GM12878 (cell line): ENCODE results near the gene PADI4. TPM values are rescaled to one million over a fixed set of nuclear protein-coding genes. Genes with fewer than 3 reads are reported as not detected.

Source experiments
- ATAC-seq: fragments of 200-7000 bp; cut with Tn5 transposase; 3 replicates; pipeline ENCODE4 v1.9.1; 2020; ENCODE audit warnings: mild to moderate bottlenecking, moderate library complexity
- BruUV-seq: library from RNA; stranded (reverse); fragments of 400-500 nt; replicated peaks from 2 replicates; lab custom pipeline; 2021; lab: Mats Ljungman, UMichigan
- CTCF ChIA-PET: fragments of 300-600 bp; sonication (Branson Sonifier 250); formaldehyde crosslinking; extraction: SDS; loops from one replicate; lab custom pipeline; 2021; ENCODE audit warnings: inconsistent platforms; lab: Yijun Ruan, JAX
- POLR2A ChIA-PET: fragments of 350-600 bp; formaldehyde crosslinking; extraction: SDS; loops from one replicate; lab custom pipeline; 2021; ENCODE audit warnings: inconsistent platforms; lab: Charles Lee
- RAD21 ChIA-PET: fragments of 300-600 bp; sonication (Branson Sonifier 250); formaldehyde crosslinking; loops from one replicate; lab custom pipeline; 2023; ENCODE audit warnings: antibody characterized with exemption; ENCODE audit not compliant: unreplicated experiment; lab: Charles Lee
- SMC1A ChIA-PET: fragments of 300-600 bp; sonication (Branson Sonifier 250); formaldehyde crosslinking; loops from one replicate; lab custom pipeline; 2023; ENCODE audit not compliant: unreplicated experiment, uncharacterized antibody; lab: Charles Lee
- DNase-seq: peaks from one replicate; pipeline ENCODE4 v3.0.0-alpha.2; 2011; ENCODE audit warnings: low read depth, low spot score
- FAIRE-seq: peaks from 3 replicates; lab custom pipeline; 2011; peaks lifted over from hg19 to GRCh38; lab: Jason Lieb, UNC
- H2AFZ ChIP-seq: 2 replicates; pipeline ENCODE4 v1.6.0; 2011; ENCODE audit warnings: low read depth, low read length, control low read depth; ENCODE audit not compliant: control insufficient read depth
- H3K27ac ChIP-seq: 2 replicates; pipeline ENCODE4 v1.5.1; 2011; ENCODE audit warnings: control low read depth; ENCODE audit not compliant: control insufficient read depth, insufficient read depth
- H3K27me3 ChIP-seq, 2 experiments: replicated peaks in 1 of 2; 2 replicates each; pipeline versions ENCODE4 v1.6.0 to v1.6.1; 2011; ENCODE audit warnings: low read length in 1 of 2; ENCODE audit not compliant: control insufficient read depth in 2 of 2, insufficient read depth in 2 of 2
- H3K36me3 ChIP-seq, 2 experiments: 2 replicates each; pipeline ENCODE4 v1.5.1; 2011; ENCODE audit warnings: low read length in 1 of 2; ENCODE audit not compliant: control insufficient read depth in 2 of 2, insufficient read depth in 2 of 2
- H3K4me1 ChIP-seq: 2 replicates; pipeline ENCODE4 v1.6.1; 2011; ENCODE audit warnings: mild to moderate bottlenecking, low read length, moderate library complexity, mixed read lengths; ENCODE audit not compliant: control insufficient read depth, insufficient read depth
- H3K4me2 ChIP-seq: 2 replicates; pipeline ENCODE4 v1.6.0; 2011; ENCODE audit warnings: control low read depth; ENCODE audit not compliant: control insufficient read depth, insufficient read depth
- H3K4me3 ChIP-seq: fragments of 200-600 bp; sonication (generic); 2 replicates; pipeline ENCODE4 v1.5.1; 2016
- H3K79me2 ChIP-seq: 2 replicates; pipeline ENCODE4 v1.6.0; 2011; ENCODE audit warnings: low read length; ENCODE audit not compliant: control insufficient read depth, insufficient read depth
- H3K9ac ChIP-seq: 2 replicates; pipeline ENCODE4 v1.8.0; 2011; ENCODE audit warnings: low read length, control low read depth, mixed read lengths; ENCODE audit not compliant: control insufficient read depth, insufficient read depth
- H3K9me3 ChIP-seq: replicated peaks from 3 replicates; pipeline ENCODE4 v1.5.1; 2011; ENCODE audit warnings: mild to moderate bottlenecking, low read length; ENCODE audit not compliant: control insufficient read depth, insufficient read depth
- H4K20me1 ChIP-seq: 2 replicates; pipeline ENCODE4 v1.6.0; 2011; ENCODE audit not compliant: control insufficient read depth, insufficient read depth
- HDAC2 ChIP-seq: fragments of 200-600 bp; sonication (generic); IDR thresholded peaks from 2 replicates; pipeline ENCODE4 v1.6.1; 2017
- HDAC6 ChIP-seq: fragments of 200-600 bp; sonication (generic); IDR thresholded peaks from one replicate; pipeline ENCODE4 v1.8.0; 2017; ENCODE audit warnings: antibody characterized with exemption; ENCODE audit not compliant: unreplicated experiment
- HDGF ChIP-seq: fragments of 450-650 bp; IDR thresholded peaks from 2 replicates; pipeline ENCODE4 v1.6.1; 2016; ENCODE audit warnings: antibody characterized with exemption
- JUND ChIP-seq: IDR thresholded peaks from 2 replicates; pipeline ENCODE4 v1.6.1; 2012; ENCODE audit warnings: low read depth, mild to moderate bottlenecking, low read length, improper control_type of control experiment, moderate library complexity
- LARP7 ChIP-seq: fragments of 450-650 bp; IDR thresholded peaks from 2 replicates; pipeline ENCODE4 v1.6.1; 2017; ENCODE audit warnings: mild to moderate bottlenecking
- MTA3 ChIP-seq: IDR thresholded peaks from 2 replicates; pipeline ENCODE4 v1.6.1; 2012; ENCODE audit warnings: low read length, inconsistent platforms, borderline replicate concordance
- NFYB ChIP-seq: IDR thresholded peaks from 2 replicates; pipeline ENCODE4 v1.6.1; 2011; ENCODE audit warnings: low read depth, mild to moderate bottlenecking, low read length, improper control_type of control experiment, moderate library complexity; ENCODE audit not compliant: insufficient read depth
- NR2F1 ChIP-seq: fragments of 450-650 bp; conservative IDR thresholded peaks from 2 replicates; pipeline ENCODE4 v1.6.1; 2017; ENCODE audit warnings: mild to moderate bottlenecking
- RBBP5 ChIP-seq: fragments of 200-600 bp; sonication (generic); conservative IDR thresholded peaks from 2 replicates; pipeline ENCODE4 v1.6.1; 2016
- RELA ChIP-seq: fragments of 450-650 bp; IDR thresholded peaks from 2 replicates; pipeline ENCODE4 v1.8.0; 2014; ENCODE audit warnings: borderline replicate concordance; ENCODE audit not compliant: partially characterized antibody
- SIX5 ChIP-seq: IDR thresholded peaks from 2 replicates; pipeline ENCODE4 v1.6.1; 2011; ENCODE audit warnings: mild to moderate bottlenecking, low read depth, low read length, moderate library complexity; ENCODE audit not compliant: severe bottlenecking
- SMAD5 ChIP-seq: IDR thresholded peaks from 2 replicates; pipeline ENCODE4 v1.6.1; 2016; ENCODE audit warnings: antibody characterized with exemption, low read depth
- STAT1 ChIP-seq: fragments of 450-650 bp; conservative IDR thresholded peaks from 2 replicates; pipeline ENCODE4 v1.6.1; 2014; ENCODE audit warnings: antibody characterized with exemption, mild to moderate bottlenecking
- STAT3 ChIP-seq: IDR thresholded peaks from 2 replicates; pipeline ENCODE4 v1.6.1; 2011; ENCODE audit warnings: low read depth, low read length, improper control_type of control experiment
- WRNIP1 ChIP-seq: IDR thresholded peaks from 2 replicates; pipeline ENCODE4 v1.6.1; 2011; ENCODE audit warnings: low read depth, low read length, improper control_type of control experiment, borderline replicate concordance
- ZNF207 ChIP-seq: fragments of 450-650 bp; IDR thresholded peaks from 2 replicates; pipeline ENCODE4 v1.6.1; 2014; ENCODE audit warnings: antibody characterized with exemption, mild to moderate bottlenecking, borderline replicate concordance
- WGBS: methylation state at CpG from one replicate; pipeline ENCODE4 v1.1.6; 2016; ENCODE audit warnings: low lambda C conversion rate; ENCODE audit not compliant: insufficient replicate concordance, insufficient coverage; ENCODE audit errors: missing lambda C conversion rate; 5-methylcytosine and 5-hydroxymethylcytosine counted together
- in situ Hi-C: fragments of 300-500 bp; cut with MboI; formaldehyde crosslinking; loops from 9 replicates; pipeline ENCODE4 v1.14.3; 2018; ENCODE audit warnings: mixed read lengths
- intact Hi-C: fragments of 100-400 bp; cut with micrococcal nuclease; formaldehyde crosslinking; loops from one replicate; pipeline ENCODE4 v1.14.2; 2022; ENCODE audit not compliant: unreplicated experiment
- polyA plus RNA-seq, 11 experiments: library from polyadenylated mRNA; depleted of rRNA in 4 of 11; unstranded in 6 of 11; stranded (reverse) in 5 of 11; fragments of >200 nt; fragmentation: Nextera tagmentation in 4 of 11; fragmentation: Illumina TruSeq in 1 of 11; extraction: Ambion mirVana in 4 of 11; extraction: Trizol in 1 of 11; gene quantifications; 1 replicate in 1 of 11; 2 replicates in 10 of 11; pipeline versions ENCODE4 v1.2.1 to v1.2.3, GENCODE V29; 2011 to 2016; ENCODE audit warnings: inconsistent platforms in 2 of 11, missing spikeins in 2 of 11, low read depth in 1 of 11
- total RNA-seq, 4 experiments: library from RNA; depleted of rRNA in 3 of 4; stranded (reverse); fragments of >200 nt in 3 of 4; fragmentation: Illumina TruSeq in 1 of 4; extraction: Trizol in 1 of 4; gene quantifications; 2 replicates each; pipeline versions ENCODE4 v1.2.1 to v1.2.3, GENCODE V29; 2013 to 2021
- TF ChIP-seq, protein P1 (sequence below): IDR thresholded peaks from 2 replicates; pipeline ENCODE4 v1.6.1; 2011; ENCODE audit warnings: borderline replicate concordance, low read depth, mild to moderate bottlenecking, moderate library complexity, mixed read lengths, low read length; ENCODE audit not compliant: insufficient read depth; ENCODE audit errors: extremely low read length
- TF ChIP-seq, protein P2 (sequence below): fragments of 450-650 bp; IDR thresholded peaks from 2 replicates; pipeline ENCODE4 v1.6.1; 2018; ENCODE audit warnings: borderline replicate concordance, mild to moderate bottlenecking; ENCODE audit not compliant: partially characterized antibody
- TF ChIP-seq, protein P3 (sequence below): fragments of 450-650 bp; IDR thresholded peaks from 2 replicates; pipeline ENCODE4 v1.6.1; 2017; ENCODE audit warnings: mild to moderate bottlenecking

PADI4 gene
- total and polyA plus RNA-seq, 10 of the 15 experiments (the other 5 are each of a cell fraction or from before 2014, with no cell fraction given) = 0.08 to 0.47 (median 0.15) TPM; not detected in 3

DNA sequence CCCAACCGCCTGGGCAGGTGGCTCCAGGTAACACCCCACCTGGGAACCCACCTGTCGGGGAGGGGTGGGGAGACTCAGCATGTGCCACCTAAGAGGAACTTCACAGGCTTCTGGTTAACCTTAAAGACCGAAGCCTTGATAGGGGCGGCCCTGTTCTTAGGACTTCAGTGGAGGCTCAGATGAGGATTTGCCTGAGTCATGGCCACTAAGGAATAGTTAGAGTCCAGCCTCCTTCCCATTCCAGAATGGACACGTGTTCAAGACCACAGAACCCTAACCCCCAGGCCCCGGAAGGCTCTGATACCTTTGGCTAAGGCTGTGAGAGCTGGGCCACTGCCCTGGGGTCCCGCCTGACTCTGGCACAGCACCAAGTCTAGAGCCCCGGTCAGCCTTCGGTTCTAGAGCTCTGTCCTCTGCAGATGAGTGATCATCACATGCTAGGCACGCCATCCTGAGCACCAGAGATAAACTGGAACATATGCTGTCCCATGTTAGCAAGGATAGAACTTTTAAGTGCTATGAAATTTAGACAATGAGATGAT, 84.3 kb downstream of the PADI4 start:
- 23% methylated on average over 9 of the region's 10 CpGs for WGBS
- H3K27me3 ChIP-seq = no peaks in the 10 kb centered on the region; a peak in 1 of 4 replicates
- POLR2A ChIA-PET = no interaction called here
- no peak for FAIRE-seq
- H3K9ac ChIP-seq = no peak overlapping the region
- H2AFZ ChIP-seq = no peak overlapping the region
- CTCF ChIA-PET = no interaction called here
- in situ Hi-C loops = no loop called here
- H3K9me3 ChIP-seq = no peaks in the 10 kb centered on the region
- H3K36me3 ChIP-seq = no peaks in the 10 kb centered on the region
- intact Hi-C loops = no loop called here
- no peak for TF ChIP-seq HDAC6
- no peak for TF ChIP-seq NR2F1
- TF ChIP-seq, protein P1, sequence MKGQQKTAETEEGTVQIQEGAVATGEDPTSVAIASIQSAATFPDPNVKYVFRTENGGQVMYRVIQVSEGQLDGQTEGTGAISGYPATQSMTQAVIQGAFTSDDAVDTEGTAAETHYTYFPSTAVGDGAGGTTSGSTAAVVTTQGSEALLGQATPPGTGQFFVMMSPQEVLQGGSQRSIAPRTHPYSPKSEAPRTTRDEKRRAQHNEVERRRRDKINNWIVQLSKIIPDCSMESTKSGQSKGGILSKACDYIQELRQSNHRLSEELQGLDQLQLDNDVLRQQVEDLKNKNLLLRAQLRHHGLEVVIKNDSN = no peak
- no peak for TF ChIP-seq MTA3
- no peak for TF ChIP-seq ZNF207
- no peak for TF ChIP-seq WRNIP1
- TF ChIP-seq SMAD5 = no peak
- TF ChIP-seq NFYB = no peak
- TF ChIP-seq HDGF = no peak
- TF ChIP-seq RELA = no peak
- TF ChIP-seq HDAC2 = no peak
- no peak for TF ChIP-seq STAT1
- no peak for TF ChIP-seq LARP7
- TF ChIP-seq SIX5 = no peak
- TF ChIP-seq, protein P2, sequence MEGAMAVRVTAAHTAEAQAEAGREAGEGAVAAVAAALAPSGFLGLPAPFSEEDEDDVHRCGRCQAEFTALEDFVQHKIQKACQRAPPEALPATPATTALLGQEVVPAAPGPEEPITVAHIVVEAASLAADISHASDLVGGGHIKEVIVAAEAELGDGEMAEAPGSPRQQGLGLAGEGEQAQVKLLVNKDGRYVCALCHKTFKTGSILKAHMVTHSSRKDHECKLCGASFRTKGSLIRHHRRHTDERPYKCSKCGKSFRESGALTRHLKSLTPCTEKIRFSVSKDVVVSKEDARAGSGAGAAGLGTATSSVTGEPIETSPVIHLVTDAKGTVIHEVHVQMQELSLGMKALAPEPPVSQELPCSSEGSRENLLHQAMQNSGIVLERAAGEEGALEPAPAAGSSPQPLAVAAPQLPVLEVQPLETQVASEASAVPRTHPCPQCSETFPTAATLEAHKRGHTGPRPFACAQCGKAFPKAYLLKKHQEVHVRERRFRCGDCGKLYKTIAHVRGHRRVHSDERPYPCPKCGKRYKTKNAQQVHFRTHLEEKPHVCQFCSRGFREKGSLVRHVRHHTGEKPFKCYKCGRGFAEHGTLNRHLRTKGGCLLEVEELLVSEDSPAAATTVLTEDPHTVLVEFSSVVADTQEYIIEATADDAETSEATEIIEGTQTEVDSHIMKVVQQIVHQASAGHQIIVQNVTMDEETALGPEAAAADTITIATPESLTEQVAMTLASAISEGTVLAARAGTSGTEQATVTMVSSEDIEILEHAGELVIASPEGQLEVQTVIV = no peak
- TF ChIP-seq RBBP5 = no peak
- TF ChIP-seq, protein P3, sequence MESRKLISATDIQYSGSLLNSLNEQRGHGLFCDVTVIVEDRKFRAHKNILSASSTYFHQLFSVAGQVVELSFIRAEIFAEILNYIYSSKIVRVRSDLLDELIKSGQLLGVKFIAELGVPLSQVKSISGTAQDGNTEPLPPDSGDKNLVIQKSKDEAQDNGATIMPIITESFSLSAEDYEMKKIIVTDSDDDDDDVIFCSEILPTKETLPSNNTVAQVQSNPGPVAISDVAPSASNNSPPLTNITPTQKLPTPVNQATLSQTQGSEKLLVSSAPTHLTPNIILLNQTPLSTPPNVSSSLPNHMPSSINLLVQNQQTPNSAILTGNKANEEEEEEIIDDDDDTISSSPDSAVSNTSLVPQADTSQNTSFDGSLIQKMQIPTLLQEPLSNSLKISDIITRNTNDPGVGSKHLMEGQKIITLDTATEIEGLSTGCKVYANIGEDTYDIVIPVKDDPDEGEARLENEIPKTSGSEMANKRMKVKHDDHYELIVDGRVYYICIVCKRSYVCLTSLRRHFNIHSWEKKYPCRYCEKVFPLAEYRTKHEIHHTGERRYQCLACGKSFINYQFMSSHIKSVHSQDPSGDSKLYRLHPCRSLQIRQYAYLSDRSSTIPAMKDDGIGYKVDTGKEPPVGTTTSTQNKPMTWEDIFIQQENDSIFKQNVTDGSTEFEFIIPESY = no peak
- no peak for TF ChIP-seq STAT3
- TF ChIP-seq JUND = no peak
- no peak overlapping the region for H3K4me2 ChIP-seq
- H3K4me1 ChIP-seq = no peaks in the 10 kb centered on the region
- no peak for ATAC-seq
- H4K20me1 ChIP-seq = no peaks in the 10 kb centered on the region
- H3K27ac ChIP-seq = no peak overlapping the region
- SMC1A ChIA-PET = interaction anchor here (1.0 kb wide), 1 partner anchor 13 kb away, joined by 4 read pairs; no protein-coding TSS in a partner anchor
- H3K4me3 ChIP-seq = no peak overlapping the region
- BruUV-seq = no TSS peak
- DNase-seq = no peak
- no peaks in the 10 kb centered on the region for H3K79me2 ChIP-seq
- RAD21 ChIA-PET = no interaction called here
